Upper lobe of left lung (tissue), 4 donors: ENCODE results near the gene TACR3.
"Not testable (repeated sequence)": the region's sequence is repeated elsewhere in the genome, so short reads cannot be mapped to it uniquely, and the experiment has no call there.

Source experiments
- EP300 ChIP-seq, 4 donors: sonication (generic); formaldehyde crosslinking; IDR thresholded peaks; one replicate each; pipeline ENCODE4 v1.5.1; 2017; ENCODE audit warnings: antibody characterized with exemption in 4 of 4, control low read depth in 2 of 4
- POLR2A ChIP-seq, 4 donors: fragments of 450-650 bp; IDR thresholded peaks; one replicate each; pipeline ENCODE4 v1.5.1; 2016 to 2017; ENCODE audit warnings: antibody characterized with exemption in 4 of 4, mild to moderate bottlenecking in 2 of 4
- POLR2AphosphoS5 ChIP-seq, 2 donors: sonication (generic); formaldehyde crosslinking; IDR thresholded peaks; one replicate each; pipeline ENCODE4 v1.5.1; 2017; ENCODE audit warnings: antibody characterized with exemption in 2 of 2
- TF ChIP-seq, protein P1 (sequence below), 6 experiments: fragments of 450-650 bp in 4 of 6; fragments of 200-600 bp in 2 of 6; sonication (generic) in 2 of 6; IDR thresholded peaks; one replicate each; pipeline ENCODE4 v1.5.1; 2016 to 2019; ENCODE audit warnings: antibody characterized with exemption in 6 of 6

DNA sequence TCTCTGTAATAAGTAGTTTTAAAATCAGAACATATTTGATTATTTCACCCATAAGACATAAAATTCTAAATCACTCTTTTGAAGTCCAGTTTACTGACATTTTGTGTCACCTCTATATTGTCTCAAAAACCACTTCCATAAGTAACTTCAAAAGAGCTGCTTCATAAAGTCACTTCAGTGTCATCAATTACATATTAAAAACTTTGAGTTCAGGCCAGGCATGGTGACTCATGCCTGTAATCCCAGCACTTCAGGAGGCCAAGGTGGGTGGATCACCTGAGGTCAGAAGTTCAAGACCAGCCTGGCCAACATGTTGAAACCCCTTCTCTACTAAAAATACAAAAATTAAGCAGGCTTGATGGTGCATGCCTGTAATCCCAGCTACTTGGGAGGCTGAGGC is 53.0 kb downstream of the TACR3 start:
- TF ChIP-seq POLR2AphosphoS5, POLR2A, EP300 (IDR thresholded peaks at IDR 0.05): not testable (repeated sequence)
- TF ChIP-seq, protein P1, sequence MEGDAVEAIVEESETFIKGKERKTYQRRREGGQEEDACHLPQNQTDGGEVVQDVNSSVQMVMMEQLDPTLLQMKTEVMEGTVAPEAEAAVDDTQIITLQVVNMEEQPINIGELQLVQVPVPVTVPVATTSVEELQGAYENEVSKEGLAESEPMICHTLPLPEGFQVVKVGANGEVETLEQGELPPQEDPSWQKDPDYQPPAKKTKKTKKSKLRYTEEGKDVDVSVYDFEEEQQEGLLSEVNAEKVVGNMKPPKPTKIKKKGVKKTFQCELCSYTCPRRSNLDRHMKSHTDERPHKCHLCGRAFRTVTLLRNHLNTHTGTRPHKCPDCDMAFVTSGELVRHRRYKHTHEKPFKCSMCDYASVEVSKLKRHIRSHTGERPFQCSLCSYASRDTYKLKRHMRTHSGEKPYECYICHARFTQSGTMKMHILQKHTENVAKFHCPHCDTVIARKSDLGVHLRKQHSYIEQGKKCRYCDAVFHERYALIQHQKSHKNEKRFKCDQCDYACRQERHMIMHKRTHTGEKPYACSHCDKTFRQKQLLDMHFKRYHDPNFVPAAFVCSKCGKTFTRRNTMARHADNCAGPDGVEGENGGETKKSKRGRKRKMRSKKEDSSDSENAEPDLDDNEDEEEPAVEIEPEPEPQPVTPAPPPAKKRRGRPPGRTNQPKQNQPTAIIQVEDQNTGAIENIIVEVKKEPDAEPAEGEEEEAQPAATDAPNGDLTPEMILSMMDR (IDR thresholded peaks at IDR 0.05): not testable (repeated sequence)
